Skin epidermis (tissue), 12 donors: Measurements from ENCODE around the gene NCOA6.

ENCODE experiments used
- H3K27ac ChIP-seq, 21 experiments: fragments of 200-600 bp; sonication (generic) in 11 of 21; one replicate each; pipeline ENCODE4 v1.5.0; 2020; ENCODE audit warnings: mild to moderate bottlenecking in 3 of 21, inconsistent platforms in 2 of 21, moderate library complexity in 2 of 21
- H3K4me3 ChIP-seq, 7 experiments: fragments of 200-600 bp; sonication (generic) in 2 of 7; one replicate each; pipeline ENCODE4 v1.5.0; 2020; ENCODE audit warnings: inconsistent platforms in 2 of 7, mild to moderate bottlenecking in 2 of 7, moderate library complexity in 1 of 7

NCOA6 gene

GRCh38 chr20:34709044-34709830 lies 116.2 kb downstream of the NCOA6 start:
- peak overlapping the region; percentile 54 to 71 (median 61) for H3K4me3 ChIP-seq
- peak overlapping the region; percentile 31 to 91 (median 73) for H3K27ac ChIP-seq

- H3K4me3 ChIP-seq: peak overlapping the region; percentile 54 to 71 (median 61)
- H3K27ac ChIP-seq: peak overlapping the region in 18 of 21 experiments; percentile 31 to 91 (median 75)
These were observed 116.8 kb downstream of the NCOA6 start for GRCh38 chr20:34708621-34709043.

- no peak overlapping the region for H3K4me3 ChIP-seq
- peak overlapping the region in 1 of 21 experiments; percentile 17 for H3K27ac ChIP-seq
These were observed 118.3 kb downstream of the NCOA6 start for GRCh38 chr20:34706912-34707784.

- Histone ChIP-seq H3K4me3 (no peak overlapping the region), H3K27ac (peak overlapping the region in 6 of 21 experiments; percentile 45 to 100 (median 98))
These were observed 119.1 kb downstream of the NCOA6 start for GRCh38 chr20:34706302-34706875.

- Histone ChIP-seq H3K4me3 (peak overlapping the region in 3 of 7 experiments; percentile 80 to 95 (median 88)), H3K27ac (peak overlapping the region in 15 of 21 experiments; percentile 47 to 100 (median 97))
These were observed 119.8 kb downstream of the NCOA6 start for GRCh38 chr20:34705397-34706301.

GRCh38 chr20:34705008-34705396 lies 120.4 kb downstream of the NCOA6 start:
- peak overlapping the region; percentile 89 to 100 (median 96) for H3K27ac ChIP-seq
- H3K4me3 ChIP-seq: peak overlapping the region; percentile 80 to 95 (median 87)

GRCh38 chr20:34704177-34705007 lies 121.1 kb downstream of the NCOA6 start, which contains the start of gene TP53INP2:
TP53INP2 (plus strand) TSS chr20:34704344; CDS start chr20:34708740, 4,396 bp downstream.
- peak within 1 kb of the TSS; percentile 80 to 95 (median 87) for H3K4me3 ChIP-seq
- peak within 1 kb of the TSS; percentile 89 to 100 (median 96) for H3K27ac ChIP-seq

- H3K4me3 ChIP-seq: peak overlapping the region; percentile 80 to 95 (median 87)
- peak overlapping the region; percentile 89 to 100 (median 96) for H3K27ac ChIP-seq
These were observed 121.9 kb downstream of the NCOA6 start for GRCh38 chr20:34703424-34704176.

- Histone ChIP-seq H3K4me3 (peak overlapping the region in 1 of 7 experiments; percentile 88), H3K27ac (peak overlapping the region in 1 of 21 experiments; percentile 100)
These were observed 122.4 kb downstream of the NCOA6 start for GRCh38 chr20:34703061-34703423.

- H3K4me3 ChIP-seq: no peak overlapping the region
- no peak overlapping the region for H3K27ac ChIP-seq
These were observed 123.9 kb downstream of the NCOA6 start for GRCh38 chr20:34701405-34702085.

GRCh38 chr20:34693414-34693813 lies 132.0 kb downstream of the NCOA6 start:
- H3K27ac ChIP-seq: no peak overlapping the region
- no peak overlapping the region for H3K4me3 ChIP-seq

GRCh38 chr20:34691838-34692237 lies 133.6 kb downstream of the NCOA6 start:
- no peak overlapping the region for H3K4me3 ChIP-seq
- H3K27ac ChIP-seq: no peak overlapping the region

GRCh38 chr20:34689486-34689885 lies 136.0 kb downstream of the NCOA6 start:
- Histone ChIP-seq H3K27ac (peak overlapping the region in 1 of 21 experiments; percentile 35), H3K4me3 (no peak overlapping the region)

- no peak overlapping the region for H3K27ac ChIP-seq
- no peak overlapping the region for H3K4me3 ChIP-seq
These were observed 141.8 kb downstream of the NCOA6 start for GRCh38 chr20:34683667-34684066.

GRCh38 chr20:34680586-34681175 lies 144.8 kb downstream of the NCOA6 start:
- H3K4me3 ChIP-seq: no peak overlapping the region

GRCh38 chr20:34676642-34677373 lies 148.6 kb downstream of the NCOA6 start, which contains the start of gene PIGU:
PIGU (minus strand) TSS chr20:34677092; CDS start chr20:34677085, 7 bp downstream.
- peak within 1 kb of the TSS; percentile 20 to 90 (median 82) for H3K27ac ChIP-seq
- peak within 1 kb of the TSS; percentile 65 to 87 (median 77) for H3K4me3 ChIP-seq

More at GRCh38 chr20:34680586-34681175, 144.8 kb downstream of the NCOA6 start:
- H3K27ac ChIP-seq: no peak overlapping the region
